SJCRH30 (cell line): Measurements from ENCODE around the gene PLXNA1. TPM values are rescaled to one million over a fixed set of nuclear protein-coding genes. Genes with fewer than 3 reads are reported as not detected.

Experiments
- DNase-seq, 2 experiments: peaks; one replicate each; pipeline ENCODE4 v3.0.0-alpha.2; 2015 to 2020
- H3K27ac ChIP-seq: fragments of 250-450 bp; sonication (Bioruptor Pico); 2 replicates; pipeline ENCODE4 v1.5.1; 2020; ENCODE audit warnings: mild to moderate bottlenecking, moderate library complexity
- H3K27me3 ChIP-seq: fragments of 250-450 bp; sonication (Bioruptor Pico); 2 replicates; pipeline ENCODE4 v1.5.1; 2020; ENCODE audit warnings: mild to moderate bottlenecking, moderate library complexity
- H3K36me3 ChIP-seq: fragments of 250-450 bp; sonication (Bioruptor Pico); 2 replicates; pipeline ENCODE4 v1.5.1; 2020; ENCODE audit warnings: mild to moderate bottlenecking, moderate library complexity
- H3K4me1 ChIP-seq: fragments of 250-450 bp; sonication (Bioruptor Pico); 2 replicates; pipeline ENCODE4 v1.5.1; 2020; ENCODE audit warnings: mild to moderate bottlenecking, moderate library complexity
- H3K4me3 ChIP-seq: fragments of 250-450 bp; sonication (Bioruptor Pico); 2 replicates; pipeline ENCODE4 v1.5.1; 2020; ENCODE audit warnings: mild to moderate bottlenecking, moderate library complexity
- H3K9me3 ChIP-seq: fragments of 250-450 bp; sonication (Bioruptor Pico); replicated peaks from 2 replicates; pipeline ENCODE4 v1.5.1; 2020; ENCODE audit warnings: mild to moderate bottlenecking, moderate library complexity
- total RNA-seq: library from RNA; depleted of rRNA; stranded (reverse); fragments of >200 nt; shearing (Covaris generic); gene quantifications from 2 replicates; pipeline ENCODE4 v1.2.3, GENCODE V29; 2014

Gene PLXNA1
- total RNA-seq, 1 experiment from 2014 or later = 51.6 TPM

DNA sequence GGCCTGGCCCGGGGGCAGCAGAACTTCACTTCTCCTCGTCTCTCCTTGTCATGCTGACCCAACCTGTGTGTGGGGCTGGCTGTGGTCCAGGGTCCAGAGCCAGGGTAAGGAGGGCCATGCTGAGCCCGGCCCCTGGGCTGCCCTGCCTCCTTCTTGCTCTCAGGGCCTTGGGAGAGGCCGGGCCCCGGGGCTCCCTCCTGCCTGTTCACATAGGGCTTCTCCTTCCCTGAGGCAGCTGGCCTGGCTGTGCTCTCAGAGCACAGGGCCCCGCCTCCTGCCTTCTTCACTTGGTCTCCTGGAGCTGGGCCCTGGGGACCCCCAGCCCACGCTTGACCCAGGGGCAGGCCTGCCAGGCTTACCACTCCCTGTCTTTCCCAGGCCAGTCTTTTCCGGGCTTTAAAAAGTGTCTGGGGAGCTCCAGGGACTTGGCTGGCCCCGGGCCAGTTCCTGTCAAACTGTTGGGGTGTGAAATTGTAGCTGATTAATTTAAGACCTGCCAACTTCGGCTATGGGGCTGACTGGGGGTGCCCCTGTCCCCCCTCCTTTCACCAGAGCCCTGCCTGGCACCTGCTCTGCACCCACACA, 11.8 kb downstream of the PLXNA1 start:
- Histone ChIP-seq H3K27me3 (no peaks in the 10 kb centered on the region), H3K27ac (no peak overlapping the region), H3K36me3 (no peaks in the 10 kb centered on the region; the same call in 1 of the 2 replicates), H3K4me3 (no peak overlapping the region), H3K4me1 (peaks cover 30% of the 10 kb centered on the region), H3K9me3 (no peaks in the 10 kb centered on the region)
- peak; percentile 30 to 35 for DNase-seq

- DNase-seq = no peak
- no peak overlapping the region for H3K27ac ChIP-seq
- H3K27me3 ChIP-seq = no peaks in the 10 kb centered on the region
- H3K36me3 ChIP-seq = no peaks in the 10 kb centered on the region; the same call in 1 of the 2 replicates
- no peak overlapping the region for H3K4me3 ChIP-seq
- H3K9me3 ChIP-seq = no peaks in the 10 kb centered on the region
- peaks cover 36% of the 10 kb centered on the region for H3K4me1 ChIP-seq
Measured at GRCh38 chr3:126995254-126995780, 12.4 kb downstream of the PLXNA1 start.

GRCh38 chr3:126995926-126996512, 13.1 kb downstream of the PLXNA1 start:
- Histone ChIP-seq H3K27me3 (no peaks in the 10 kb centered on the region), H3K4me3 (no peak overlapping the region), H3K4me1 (peaks cover 43% of the 10 kb centered on the region), H3K9me3 (no peaks in the 10 kb centered on the region), H3K27ac (no peak overlapping the region), H3K36me3 (no peaks in the 10 kb centered on the region; the same call in 1 of the 2 replicates)
- no peak for DNase-seq

- Histone ChIP-seq H3K36me3 (no peaks in the 10 kb centered on the region; the same call in 1 of the 2 replicates), H3K4me3 (no peak overlapping the region), H3K27me3 (no peaks in the 10 kb centered on the region), H3K27ac (no peak overlapping the region), H3K4me1 (peaks cover 51% of the 10 kb centered on the region), H3K9me3 (no peaks in the 10 kb centered on the region)
- no peak for DNase-seq
Measured at GRCh38 chr3:126996905-126997304, 14.0 kb downstream of the PLXNA1 start.

- no peak for DNase-seq
- Histone ChIP-seq H3K27ac (no peak overlapping the region), H3K27me3 (no peaks in the 10 kb centered on the region), H3K4me3 (no peak overlapping the region), H3K4me1 (peaks cover 57% of the 10 kb centered on the region), H3K9me3 (no peaks in the 10 kb centered on the region), H3K36me3 (no peaks in the 10 kb centered on the region; the same call in 1 of the 2 replicates)
Measured at GRCh38 chr3:126997455-126998038, 14.6 kb downstream of the PLXNA1 start.

DNA sequence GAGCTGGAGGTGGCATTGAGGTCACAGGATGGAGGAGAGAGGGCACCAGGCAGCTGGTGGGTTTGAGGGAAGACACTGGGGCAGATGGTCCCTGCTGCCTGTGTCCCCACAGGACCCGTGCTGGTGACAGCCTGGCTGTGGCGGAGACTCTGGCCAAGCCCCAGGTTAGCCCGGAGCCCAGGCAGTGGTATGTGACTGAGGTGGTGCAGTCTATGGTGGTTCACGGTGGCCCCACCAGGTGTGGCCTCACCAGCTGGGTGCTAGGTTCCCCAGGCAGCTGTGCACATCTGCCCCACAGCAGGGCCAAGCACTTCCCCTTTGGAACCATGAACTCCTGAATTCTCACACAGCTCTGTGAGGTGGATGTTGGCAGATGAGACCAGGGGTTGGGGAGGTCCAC, 15.4 kb downstream of the PLXNA1 start:
- Histone ChIP-seq H3K4me3 (no peak overlapping the region), H3K27ac (no peak overlapping the region), H3K27me3 (no peaks in the 10 kb centered on the region), H3K9me3 (no peaks in the 10 kb centered on the region), H3K36me3 (no peaks in the 10 kb centered on the region; the same call in 1 of the 2 replicates), H3K4me1 (peaks cover 63% of the 10 kb centered on the region)
- no peak for DNase-seq

GRCh38 chr3:126998728-126999127, 15.8 kb downstream of the PLXNA1 start:
- peak in 1 of 2 experiments; percentile 20 for DNase-seq
- Histone ChIP-seq H3K9me3 (no peaks in the 10 kb centered on the region), H3K4me1 (peaks cover 67% of the 10 kb centered on the region), H3K27me3 (no peaks in the 10 kb centered on the region), H3K27ac (peak overlapping the region; percentile 84), H3K4me3 (no peak overlapping the region), H3K36me3 (no peaks in the 10 kb centered on the region; the same call in 1 of the 2 replicates)

DNA sequence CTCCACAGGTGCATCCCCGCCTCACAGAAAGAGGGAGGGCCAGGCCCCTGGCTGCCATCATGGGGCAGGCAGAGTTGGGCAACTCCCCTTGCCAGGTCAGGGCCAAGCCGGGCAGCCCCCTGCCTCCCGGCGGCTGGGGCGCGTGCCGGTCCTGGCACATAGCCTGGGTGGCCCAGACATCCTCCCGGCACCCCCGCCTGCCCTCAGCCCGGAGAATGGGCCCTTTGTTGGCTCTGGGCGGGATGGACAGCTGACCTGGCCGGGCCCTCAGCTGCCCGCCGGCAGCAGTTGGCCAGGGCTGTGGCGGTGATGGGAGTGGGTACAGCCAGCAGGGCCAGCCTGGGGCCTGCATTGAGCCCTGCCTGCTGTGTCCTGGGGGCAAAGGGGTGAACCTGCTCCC, 16.5 kb downstream of the PLXNA1 start:
- peaks cover 63% of the 10 kb centered on the region for H3K4me1 ChIP-seq
- H3K4me3 ChIP-seq = no peak overlapping the region
- H3K27ac ChIP-seq = peak overlapping the region; percentile 84

DNA sequence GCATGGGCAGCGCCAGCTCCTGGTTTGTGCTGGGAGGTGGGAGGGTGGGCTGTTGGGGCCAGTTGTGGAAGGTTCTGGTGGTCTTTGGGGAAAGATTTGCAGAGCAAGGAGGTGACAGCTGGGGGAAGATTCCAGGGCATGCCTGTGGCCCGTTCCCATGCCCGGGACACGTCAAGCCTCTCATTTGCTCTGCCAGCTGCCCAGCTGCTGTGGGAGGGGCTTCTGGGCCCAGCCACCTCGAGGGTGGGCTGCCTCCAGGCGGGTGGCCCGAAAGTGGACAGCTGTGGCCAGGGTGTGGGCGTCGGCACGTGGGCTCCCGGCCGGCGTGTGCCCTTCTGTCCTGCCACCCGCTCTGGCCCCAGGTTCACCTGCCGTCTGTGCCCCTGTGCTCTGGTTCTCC, 17.2 kb downstream of the PLXNA1 start:
- Histone ChIP-seq H3K27me3 (no peaks in the 10 kb centered on the region), H3K9me3 (no peaks in the 10 kb centered on the region), H3K4me1 (peaks cover 58% of the 10 kb centered on the region), H3K36me3 (peaks cover 3% of the 10 kb centered on the region; the same call in 1 of the 2 replicates), H3K4me3 (no peak overlapping the region), H3K27ac (peak overlapping the region; percentile 84)
- peak; percentile 83 to 88 for DNase-seq

More for the DNA sequence above, 16.5 kb downstream of the PLXNA1 start:
- Histone ChIP-seq H3K9me3 (no peaks in the 10 kb centered on the region), H3K36me3 (peaks cover 3% of the 10 kb centered on the region; the same call in 1 of the 2 replicates), H3K27me3 (no peaks in the 10 kb centered on the region)
- peak; percentile 36 to 47 for DNase-seq

DNA sequence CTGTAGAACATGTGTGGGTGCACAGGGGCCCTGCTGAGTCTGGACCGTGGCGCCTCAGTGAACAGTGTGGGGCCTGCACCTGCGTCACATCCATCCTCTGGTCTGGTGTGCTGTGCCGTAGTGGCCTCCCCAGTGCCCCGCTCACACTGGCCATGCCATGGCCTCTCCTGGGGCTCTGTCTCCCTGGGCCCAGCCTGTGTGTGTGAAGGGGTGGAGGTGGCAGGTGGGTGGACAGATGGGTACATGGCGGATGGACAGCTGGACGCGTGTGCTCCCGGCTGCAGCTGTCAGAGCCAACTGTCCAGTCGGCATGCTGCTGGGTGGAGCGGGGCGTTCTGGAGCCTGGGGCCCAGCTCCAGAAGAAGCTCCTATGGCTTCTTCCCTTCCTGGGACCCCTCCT, 17.8 kb downstream of the PLXNA1 start:
- peaks cover 3% of the 10 kb centered on the region; the same call in 1 of the 2 replicates for H3K36me3 ChIP-seq
- no peak overlapping the region for H3K4me3 ChIP-seq
- H3K4me1 ChIP-seq = peaks cover 58% of the 10 kb centered on the region
- H3K27me3 ChIP-seq = no peaks in the 10 kb centered on the region
- no peaks in the 10 kb centered on the region for H3K9me3 ChIP-seq
- peak; percentile 66 to 70 for DNase-seq
- peak overlapping the region; percentile 84 for H3K27ac ChIP-seq

DNA sequence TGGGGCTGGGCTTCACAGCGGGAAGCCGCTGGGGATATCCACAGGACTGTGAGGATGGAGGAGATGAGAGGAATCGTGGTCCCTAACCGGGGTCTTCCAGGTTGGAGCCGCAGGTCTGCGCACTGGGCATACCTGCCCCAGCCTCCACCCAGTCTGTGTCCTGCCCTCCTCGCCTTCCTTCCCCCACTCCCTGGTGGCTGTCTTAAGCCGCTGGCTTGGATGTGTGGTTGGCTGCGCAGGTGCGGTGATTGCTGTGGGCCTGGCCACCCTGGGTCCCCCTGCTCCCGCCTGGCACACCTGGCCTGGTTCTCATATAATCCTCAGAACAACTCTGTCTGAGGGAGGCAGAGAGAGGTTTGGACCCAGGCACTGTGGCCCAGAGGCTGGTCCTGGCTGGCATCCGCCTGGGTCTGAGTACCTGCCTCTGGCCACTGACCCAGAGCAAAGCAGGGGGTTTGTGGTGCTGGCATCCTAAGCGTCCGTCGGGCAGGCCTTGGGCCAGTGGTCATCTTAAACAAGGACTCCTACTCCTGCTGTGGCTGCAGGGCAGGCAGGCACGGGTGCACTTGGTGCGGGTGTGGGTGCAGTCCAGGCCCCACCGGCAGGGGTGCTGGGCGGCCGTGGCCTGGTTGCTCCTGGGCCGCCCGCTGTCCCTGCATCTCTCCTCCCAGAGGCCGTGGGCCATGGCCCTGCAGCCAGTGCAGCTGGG, 18.7 kb downstream of the PLXNA1 start:
- peak overlapping the region; percentile 84 for H3K27ac ChIP-seq
- H3K27me3 ChIP-seq = no peaks in the 10 kb centered on the region
- peaks cover 58% of the 10 kb centered on the region for H3K4me1 ChIP-seq

GRCh38 chr3:127002195-127003174, 19.6 kb downstream of the PLXNA1 start:
- Histone ChIP-seq H3K4me3 (no peak overlapping the region), H3K9me3 (no peaks in the 10 kb centered on the region), H3K36me3 (peaks cover 6% of the 10 kb centered on the region; the same call in 1 of the 2 replicates), H3K4me1 (peaks cover 58% of the 10 kb centered on the region), H3K27me3 (no peaks in the 10 kb centered on the region), H3K27ac (peak overlapping the region; percentile 84)
- peak; percentile 93 for DNase-seq

More for the DNA sequence above, 18.7 kb downstream of the PLXNA1 start:
- peaks cover 5% of the 10 kb centered on the region; the same call in 1 of the 2 replicates for H3K36me3 ChIP-seq
- no peaks in the 10 kb centered on the region for H3K9me3 ChIP-seq
- DNase-seq = no peak
- H3K4me3 ChIP-seq = no peak overlapping the region

DNA sequence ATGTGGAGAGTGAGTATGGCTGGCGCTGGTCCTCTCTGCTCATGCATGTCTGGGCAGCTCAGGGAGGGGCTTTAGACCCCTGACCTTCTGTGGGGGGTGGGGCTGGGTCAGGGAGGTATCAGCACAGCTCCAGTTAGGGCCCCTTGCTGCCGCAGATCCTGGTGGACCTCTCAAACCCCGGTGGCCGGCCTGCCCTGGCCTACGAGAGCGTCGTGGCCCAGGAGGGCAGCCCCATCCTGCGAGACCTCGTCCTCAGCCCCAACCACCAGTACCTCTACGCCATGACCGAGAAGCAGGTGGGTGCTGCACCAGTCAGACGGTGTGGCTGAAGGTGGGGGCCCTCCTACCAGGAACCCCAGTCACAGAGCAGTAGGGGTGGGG, 20.2 kb downstream of the PLXNA1 start:
- H3K27me3 ChIP-seq = no peaks in the 10 kb centered on the region
- H3K36me3 ChIP-seq = peaks cover 6% of the 10 kb centered on the region; the same call in 1 of the 2 replicates
- no peak for DNase-seq
- peaks cover 56% of the 10 kb centered on the region for H3K4me1 ChIP-seq
- no peak overlapping the region; the same call in 1 of the 2 replicates for H3K27ac ChIP-seq
- no peaks in the 10 kb centered on the region for H3K9me3 ChIP-seq
- H3K4me3 ChIP-seq = no peak overlapping the region
